Measurements from ENCODE around the gene BDH2. TPM values are rescaled to one million over a fixed set of nuclear protein-coding genes. Genes with fewer than 3 reads are reported as not detected.

The BDH2 gene
- total and polyA plus RNA-seq, 12 donors: 20.2 to 27.2 (median 24.5) TPM

DNA sequence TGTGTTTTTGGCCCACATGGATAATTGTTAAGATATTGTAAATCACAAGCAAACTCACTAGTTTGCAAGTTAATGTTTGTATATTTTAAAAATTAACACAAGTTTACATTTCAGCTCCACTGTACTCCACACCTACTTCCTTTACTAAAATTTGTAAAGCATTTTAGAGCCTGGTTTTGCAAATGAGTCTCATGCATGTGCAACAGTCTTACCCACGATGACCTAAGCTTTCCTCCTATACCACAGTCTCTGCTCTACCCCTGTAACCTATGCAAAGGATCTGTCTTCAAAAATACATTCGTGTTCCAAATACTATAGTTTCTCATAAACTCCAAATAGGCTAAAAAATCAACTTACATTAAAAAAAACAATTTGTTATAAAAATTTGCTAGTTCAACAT is 10.2 kb downstream of the BDH2 start:
- WGBS, 2 donors: 96 to 97% methylated on average over 2 of the region's 2 CpGs
- Histone ChIP-seq H3K36me3 (peaks cover 0 to 99% (median 53%) of the 10 kb centered on the region in 9 donors), H3K27ac (no peak overlapping the region), H3K4me1 (peaks cover 0 to 14% (median 0%) of the 10 kb centered on the region in 9 donors), H3K9me3 (no peaks in the 10 kb centered on the region), H3K27me3 (no peaks in the 10 kb centered on the region), H3K4me3 (no peak overlapping the region)
- ATAC-seq (no peak), DNase-seq (no peak)
- TF ChIP-seq, protein P1, sequence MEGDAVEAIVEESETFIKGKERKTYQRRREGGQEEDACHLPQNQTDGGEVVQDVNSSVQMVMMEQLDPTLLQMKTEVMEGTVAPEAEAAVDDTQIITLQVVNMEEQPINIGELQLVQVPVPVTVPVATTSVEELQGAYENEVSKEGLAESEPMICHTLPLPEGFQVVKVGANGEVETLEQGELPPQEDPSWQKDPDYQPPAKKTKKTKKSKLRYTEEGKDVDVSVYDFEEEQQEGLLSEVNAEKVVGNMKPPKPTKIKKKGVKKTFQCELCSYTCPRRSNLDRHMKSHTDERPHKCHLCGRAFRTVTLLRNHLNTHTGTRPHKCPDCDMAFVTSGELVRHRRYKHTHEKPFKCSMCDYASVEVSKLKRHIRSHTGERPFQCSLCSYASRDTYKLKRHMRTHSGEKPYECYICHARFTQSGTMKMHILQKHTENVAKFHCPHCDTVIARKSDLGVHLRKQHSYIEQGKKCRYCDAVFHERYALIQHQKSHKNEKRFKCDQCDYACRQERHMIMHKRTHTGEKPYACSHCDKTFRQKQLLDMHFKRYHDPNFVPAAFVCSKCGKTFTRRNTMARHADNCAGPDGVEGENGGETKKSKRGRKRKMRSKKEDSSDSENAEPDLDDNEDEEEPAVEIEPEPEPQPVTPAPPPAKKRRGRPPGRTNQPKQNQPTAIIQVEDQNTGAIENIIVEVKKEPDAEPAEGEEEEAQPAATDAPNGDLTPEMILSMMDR (IDR thresholded peaks at IDR 0.05): no peak
- intact Hi-C loops (cut with DNase I): loop anchor here in 1 of 10 donors (5.0 kb wide), 1 partner anchor 42 kb away; no protein-coding TSS in a partner anchor

DNA sequence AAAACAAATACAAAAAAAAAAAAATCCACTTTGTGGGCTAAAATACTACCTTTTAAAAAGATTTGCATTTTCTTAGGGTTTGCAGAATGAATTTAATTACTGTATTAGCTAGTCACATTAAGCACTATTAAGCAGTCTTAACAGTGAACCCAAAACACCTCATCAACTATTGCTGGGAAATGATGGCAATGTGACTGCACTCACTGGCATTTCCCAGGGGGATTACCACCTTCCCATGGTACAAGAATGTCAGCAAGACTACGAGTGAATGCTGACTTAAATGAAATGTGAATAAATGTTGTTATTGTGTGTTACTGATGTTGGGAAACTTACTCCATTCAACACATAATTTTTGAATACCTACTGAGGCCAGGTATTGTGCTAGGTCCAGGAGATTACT is 13.1 kb downstream of the BDH2 start:
- peaks cover 0 to 98% (median 63%) of the 10 kb centered on the region in 9 donors for H3K36me3 ChIP-seq
- no peak overlapping the region for H3K27ac ChIP-seq
- ATAC-seq (no peak), DNase-seq (no peak)
- 76 to 79% methylated on average over 1 of the region's 1 CpG for WGBS, 2 donors
- H3K9me3 ChIP-seq: no peaks in the 10 kb centered on the region
- intact Hi-C loops (cut with DNase I): loop anchor here in 1 of 10 donors (5.0 kb wide), 1 partner anchor 39 kb away; no protein-coding TSS in a partner anchor
- no peaks in the 10 kb centered on the region for H3K4me1 ChIP-seq
- TF ChIP-seq, protein P1 (IDR thresholded peaks at IDR 0.05): no peak
- no peaks in the 10 kb centered on the region for H3K27me3 ChIP-seq
- H3K4me3 ChIP-seq: no peak overlapping the region

DNA sequence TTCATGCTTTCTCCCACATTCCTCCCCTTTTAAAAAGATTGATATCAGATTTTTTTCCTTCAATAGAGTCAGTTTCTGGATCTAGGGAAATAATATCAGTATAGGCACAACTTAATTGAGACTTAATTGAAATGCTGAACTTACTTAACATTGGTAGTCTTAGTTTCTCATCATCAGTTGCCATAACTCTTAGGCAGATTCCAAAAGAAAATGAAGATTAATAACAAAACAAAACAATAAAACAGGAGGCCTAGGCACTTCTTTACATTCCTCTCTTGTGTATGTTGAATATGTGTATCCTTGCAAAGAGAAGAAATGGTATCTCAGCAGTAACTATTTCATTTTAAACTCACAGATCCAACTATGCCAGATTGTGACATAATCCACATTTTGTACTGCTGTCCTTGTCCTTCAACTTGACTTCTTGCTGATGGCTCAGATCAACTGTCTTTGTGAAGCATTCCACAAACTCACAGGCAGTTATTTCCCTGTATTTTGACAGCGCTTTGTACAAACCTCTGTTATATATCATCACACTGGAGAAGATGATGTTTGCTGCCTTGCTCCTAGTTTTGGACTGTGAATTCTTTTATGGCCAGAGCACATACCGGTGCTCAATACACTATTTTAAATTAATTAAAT is 14.0 kb downstream of the BDH2 start:
- intact Hi-C loops (cut with DNase I): loop anchor here in 1 of 10 donors (5.0 kb wide), 1 partner anchor 38 kb away; no protein-coding TSS in a partner anchor
- peaks cover 0 to 98% (median 66%) of the 10 kb centered on the region in 9 donors for H3K36me3 ChIP-seq

DNA sequence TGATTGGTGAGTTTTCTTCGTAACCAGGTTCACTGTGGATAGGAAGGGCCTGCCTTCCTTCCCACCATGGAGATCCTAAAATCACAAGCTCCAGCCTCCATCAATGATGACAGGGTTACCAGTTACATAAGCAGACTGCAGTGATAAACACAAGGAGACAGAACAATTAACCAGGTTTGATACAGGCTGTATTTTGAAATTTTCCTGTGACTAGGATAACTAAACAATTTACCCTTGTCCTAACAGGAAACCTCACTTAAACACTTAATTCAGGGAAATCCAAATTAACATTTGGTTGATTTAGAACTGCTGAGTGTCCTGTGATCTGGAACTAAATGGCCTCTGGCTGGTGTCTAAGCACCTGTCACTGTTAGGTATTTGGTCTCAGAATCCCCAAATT is 20.0 kb downstream of the BDH2 start:
- TF ChIP-seq, protein P1 (IDR thresholded peaks at IDR 0.05): no peak

More for the DNA sequence above, 14.0 kb downstream of the BDH2 start:
- Histone ChIP-seq H3K4me3 (no peak overlapping the region), H3K27me3 (no peaks in the 10 kb centered on the region), H3K4me1 (no peaks in the 10 kb centered on the region), H3K27ac (no peak overlapping the region), H3K9me3 (no peaks in the 10 kb centered on the region)
- DNase-seq (no peak), ATAC-seq (no peak)
- WGBS, 2 donors: 95 to 98% methylated on average over 2 of the region's 2 CpGs
- TF ChIP-seq, protein P1 (IDR thresholded peaks at IDR 0.05): no peak

More for the DNA sequence above, 20.0 kb downstream of the BDH2 start:
- ATAC-seq (no peak), DNase-seq (no peak)
- Histone ChIP-seq H3K27me3 (no peaks in the 10 kb centered on the region), H3K27ac (no peak overlapping the region), H3K9me3 (no peaks in the 10 kb centered on the region), H3K36me3 (peaks cover 0 to 57% (median 21%) of the 10 kb centered on the region in 9 donors), H3K4me1 (peaks cover 0 to 23% (median 12%) of the 10 kb centered on the region in 9 donors), H3K4me3 (no peak overlapping the region)
- 89 to 94% methylated on average over 1 of the region's 1 CpG for WGBS, 2 donors
- intact Hi-C loops (cut with DNase I): no loop called here
